ENCODE measurements around the gene DOCK1.

The DOCK1 gene

GRCh38 chr10:127407551-127407950 is 502.3 kb downstream of the DOCK1 start:
- TF ChIP-seq CTCF (conservative IDR thresholded peaks at IDR 0.05) = no peak
- no peak overlapping the region for H3K27ac ChIP-seq

- no peak overlapping the region for H3K27ac ChIP-seq
- no peak for TF ChIP-seq CTCF (conservative IDR thresholded peaks at IDR 0.05)
Measured at GRCh38 chr10:127408112-127408710, 503.0 kb downstream of the DOCK1 start.

- no peak overlapping the region for H3K27ac ChIP-seq
- TF ChIP-seq CTCF (conservative IDR thresholded peaks at IDR 0.05) = no peak
Measured at GRCh38 chr10:127408733-127409132, 503.5 kb downstream of the DOCK1 start.

GRCh38 chr10:127410030-127410429 is 504.8 kb downstream of the DOCK1 start:
- no peak for TF ChIP-seq CTCF (conservative IDR thresholded peaks at IDR 0.05)
- H3K27ac ChIP-seq = no peak overlapping the region

GRCh38 chr10:127411062-127411461 is 505.8 kb downstream of the DOCK1 start:
- no peak overlapping the region for H3K27ac ChIP-seq
- no peak for TF ChIP-seq CTCF (conservative IDR thresholded peaks at IDR 0.05)

- H3K27ac ChIP-seq = no peak overlapping the region
- no peak for TF ChIP-seq CTCF (conservative IDR thresholded peaks at IDR 0.05)
Measured at GRCh38 chr10:127413326-127413725, 508.1 kb downstream of the DOCK1 start.

- TF ChIP-seq CTCF (conservative IDR thresholded peaks at IDR 0.05) = no peak
Measured at GRCh38 chr10:127414024-127414423, 508.8 kb downstream of the DOCK1 start.

More at GRCh38 chr10:127414024-127414423, 508.8 kb downstream of the DOCK1 start:
- no peak overlapping the region for H3K27ac ChIP-seq

Measured in VCaP (cell line).